Measurements from ENCODE around the gene SPINK4. TPM values are rescaled to one million over a fixed set of nuclear protein-coding genes. Genes with fewer than 3 reads are reported as not detected.

The SPINK4 gene
- total and polyA plus RNA-seq, 10 donors = 0.67 TPM; not detected in 9

- WGBS, 5 donors = 90 to 94% (median 93%) methylated on average over 6 of the region's 6 CpGs
Observed at GRCh38 chr9:33232815-33233214, 7.2 kb upstream of the SPINK4 start.

GRCh38 chr9:33233626-33234342, 6.2 kb upstream of the SPINK4 start:
- H3K4me1 ChIP-seq = no peaks in the 10 kb centered on the region
- no peak for DNase-seq
- 24 to 50% (median 40%) methylated on average over 1 of the region's 1 CpG for WGBS, 5 donors
- no peaks in the 10 kb centered on the region for H3K27me3 ChIP-seq (replicated peaks in 1 of 7)
- H3K36me3 ChIP-seq = no peaks in the 10 kb centered on the region
- intact Hi-C loops (cut with DNase I; ENCODE audit: low total_unique reads) = no loop called here
- H3K9me3 ChIP-seq = no peaks in the 10 kb centered on the region
- no peak overlapping the region for H3K27ac ChIP-seq
- TF ChIP-seq POLR2AphosphoS5 (IDR thresholded peaks at IDR 0.05) (no peak), CTCF (IDR thresholded peaks at IDR 0.05 in 8 of 11, conservative IDR thresholded peaks at IDR 0.05 in 3 of 11) (no peak), POLR2A (IDR thresholded peaks at IDR 0.05) (no peak)
- no peak overlapping the region for H3K4me3 ChIP-seq

More at GRCh38 chr9:33232815-33233214, 7.2 kb upstream of the SPINK4 start:
- Histone ChIP-seq H3K4me3 (no peak overlapping the region), H3K4me1 (peaks cover 0 to 1% (median 0%) of the 10 kb centered on the region in 6 donors), H3K27ac (no peak overlapping the region), H3K9me3 (no peaks in the 10 kb centered on the region), H3K27me3 (replicated peaks in 1 of 7) (no peaks in the 10 kb centered on the region), H3K36me3 (no peaks in the 10 kb centered on the region)
- intact Hi-C loops (cut with DNase I; ENCODE audit: low total_unique reads) = no loop called here
- no peak for DNase-seq
- TF ChIP-seq CTCF (IDR thresholded peaks at IDR 0.05 in 8 of 11, conservative IDR thresholded peaks at IDR 0.05 in 3 of 11) (no peak), POLR2AphosphoS5 (IDR thresholded peaks at IDR 0.05) (no peak), POLR2A (IDR thresholded peaks at IDR 0.05) (no peak)

- no peak for DNase-seq
- Histone ChIP-seq H3K27ac (no peak overlapping the region), H3K4me1 (peaks cover 0 to 5% (median 4%) of the 10 kb centered on the region in 6 donors), H3K27me3 (replicated peaks in 1 of 7) (no peaks in the 10 kb centered on the region), H3K36me3 (no peaks in the 10 kb centered on the region), H3K9me3 (no peaks in the 10 kb centered on the region), H3K4me3 (no peak overlapping the region)
- TF ChIP-seq CTCF (IDR thresholded peaks at IDR 0.05 in 8 of 11, conservative IDR thresholded peaks at IDR 0.05 in 3 of 11) = no peak
- TF ChIP-seq POLR2A (IDR thresholded peaks at IDR 0.05) = no peak
- no peak for TF ChIP-seq POLR2AphosphoS5 (IDR thresholded peaks at IDR 0.05)
- 72 to 85% (median 80%) methylated on average over 9 of the region's 9 CpGs for WGBS, 5 donors
- intact Hi-C loops (cut with DNase I; ENCODE audit: low total_unique reads) = no loop called here
Observed at GRCh38 chr9:33234511-33235467, 5.2 kb upstream of the SPINK4 start.

- TF ChIP-seq CTCF (IDR thresholded peaks at IDR 0.05 in 8 of 11, conservative IDR thresholded peaks at IDR 0.05 in 3 of 11) = no peak
- TF ChIP-seq POLR2A (IDR thresholded peaks at IDR 0.05) = no peak
- TF ChIP-seq POLR2AphosphoS5 (IDR thresholded peaks at IDR 0.05) = no peak
Observed at GRCh38 chr9:33236571-33236970, 3.4 kb upstream of the SPINK4 start.

More at GRCh38 chr9:33236571-33236970, 3.4 kb upstream of the SPINK4 start:
- no peaks in the 10 kb centered on the region for H3K27me3 ChIP-seq (replicated peaks in 1 of 7)
- no peak overlapping the region for H3K27ac ChIP-seq
- no peak overlapping the region for H3K4me3 ChIP-seq
- 86 to 95% (median 93%) methylated on average over 3 of the region's 3 CpGs for WGBS, 5 donors
- intact Hi-C loops (cut with DNase I; ENCODE audit: low total_unique reads) = no loop called here
- H3K9me3 ChIP-seq = no peaks in the 10 kb centered on the region
- DNase-seq = no peak
- peaks cover 0 to 17% (median 7%) of the 10 kb centered on the region in 6 donors for H3K4me1 ChIP-seq
- H3K36me3 ChIP-seq = no peaks in the 10 kb centered on the region
